GM12891 (cell line): ENCODE results near the gene SFXN5.
A peak's percentile ranks its signal among the peaks of the same experiment; 100 is the strongest.

Experiments used
- DNase-seq: peaks from one replicate; pipeline ENCODE4 v3.0.0; 2011; ENCODE audit warnings: low spot score; ENCODE audit not compliant: insufficient read length
- FAIRE-seq: peaks from 2 replicates; lab custom pipeline; 2011; peaks lifted over from hg19 to GRCh38; lab: Jason Lieb, UNC
- PAX5 ChIP-seq: IDR thresholded peaks from 2 replicates; pipeline ENCODE4 v1.6.1; 2011; ENCODE audit warnings: low read length, moderate library complexity, mild to moderate bottlenecking; ENCODE audit not compliant: insufficient read depth, severe bottlenecking
- POLR2A ChIP-seq: IDR thresholded peaks from 2 replicates; pipeline ENCODE4 v1.6.1; 2011; ENCODE audit warnings: low read depth, low read length, control low read depth
- POLR2AphosphoS5 ChIP-seq: IDR thresholded peaks from 2 replicates; pipeline ENCODE4 v1.6.1; 2011; ENCODE audit warnings: low read depth, low read length, control low read depth
- POU2F2 ChIP-seq: IDR thresholded peaks from 2 replicates; pipeline ENCODE4 v1.6.1; 2011; ENCODE audit warnings: low read depth, mild to moderate bottlenecking, control low read depth, low read length, moderate library complexity
- SPI1 ChIP-seq: IDR thresholded peaks from 2 replicates; pipeline ENCODE4 v1.6.1; 2011; ENCODE audit warnings: low read depth, low read length, control low read depth
- TAF1 ChIP-seq: IDR thresholded peaks from 2 replicates; pipeline ENCODE4 v1.6.1; 2011; ENCODE audit warnings: low read depth, low read length, control low read depth

Gene SFXN5

DNA sequence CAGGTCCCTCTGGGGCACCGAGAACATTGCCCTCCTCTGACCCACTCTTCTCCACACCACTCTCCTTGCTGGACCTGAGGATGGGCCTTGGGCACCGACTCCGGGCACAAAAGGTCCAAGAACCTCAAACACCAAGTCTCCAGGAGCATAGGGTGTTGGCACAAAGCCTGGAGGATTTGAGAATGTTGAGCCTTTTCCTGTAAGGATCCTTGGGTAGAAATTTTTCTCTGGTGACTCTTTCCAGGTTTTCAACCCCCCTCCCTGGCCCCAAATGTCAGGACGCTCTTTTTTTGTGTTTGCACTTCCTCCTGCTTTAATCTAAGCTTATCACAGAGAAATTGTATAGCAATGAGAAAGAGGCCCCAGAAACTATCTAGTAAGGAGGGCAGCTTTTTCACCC, 175.1 kb downstream of the SFXN5 start:
- no peak for TF ChIP-seq POLR2A
- no peak for DNase-seq
- FAIRE-seq: no peak

DNA sequence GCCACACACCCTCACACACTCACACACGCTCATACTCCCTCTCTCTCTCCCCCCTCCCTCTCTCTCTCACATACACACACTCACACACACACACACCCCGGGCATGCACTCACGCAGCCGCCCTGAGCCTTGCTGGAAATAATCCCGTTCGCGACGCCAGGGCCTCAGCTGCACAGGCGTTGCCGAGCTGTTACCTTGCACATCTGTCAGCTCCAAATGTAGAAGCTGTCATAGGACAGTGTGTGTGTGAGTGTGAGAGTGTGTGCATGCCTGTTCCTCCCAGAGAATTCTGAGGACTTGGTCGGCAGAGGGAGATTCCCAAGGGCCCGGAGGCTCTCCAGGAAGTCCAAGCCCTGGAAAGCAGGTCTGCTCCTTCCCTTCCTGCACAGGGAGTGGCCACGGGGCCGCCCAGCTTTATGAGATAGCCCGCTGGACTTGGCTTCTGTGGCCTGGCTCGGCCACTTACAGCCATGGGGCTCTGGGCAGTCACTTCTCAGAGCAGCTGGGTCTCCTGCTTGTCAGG, 175.7 kb downstream of the SFXN5 start:
- FAIRE-seq (no peak), DNase-seq (no peak)
- TF ChIP-seq POLR2A (no peak), PAX5 (no peak), POU2F2 (no peak), TAF1 (no peak), SPI1 (no peak), POLR2AphosphoS5 (no peak)

- DNase-seq (no peak), FAIRE-seq (no peak)
- TF ChIP-seq POLR2AphosphoS5: no peak
- TF ChIP-seq POLR2A: no peak
- no peak for TF ChIP-seq POU2F2
- TF ChIP-seq PAX5: no peak
- TF ChIP-seq SPI1: no peak
- no peak for TF ChIP-seq TAF1
Measured at GRCh38 chr2:72895154-72895553, 176.4 kb downstream of the SFXN5 start.

DNA sequence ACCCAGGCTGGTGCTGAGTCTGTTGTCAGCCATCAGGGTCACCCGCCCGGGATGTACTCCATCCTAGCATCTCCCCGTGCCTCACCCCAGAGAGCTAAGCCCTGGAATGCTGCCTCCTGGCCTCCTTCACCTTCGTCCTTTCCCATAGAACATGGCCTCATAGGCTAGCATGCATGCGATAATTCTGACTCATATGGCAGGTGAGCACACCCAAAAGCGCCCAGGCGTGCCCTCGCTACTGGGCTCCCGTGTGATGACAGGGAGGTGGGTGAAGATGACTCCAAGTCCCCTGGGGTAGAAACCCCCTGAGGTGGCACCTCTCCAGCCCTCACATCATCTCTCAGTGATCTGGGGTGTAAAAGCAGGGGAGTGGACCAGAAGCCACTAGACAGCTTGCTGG, 177.0 kb downstream of the SFXN5 start:
- TF ChIP-seq TAF1 (no peak), PAX5 (no peak), POLR2A (no peak), SPI1 (no peak), POLR2AphosphoS5 (no peak), POU2F2 (no peak)
- DNase-seq (no peak), FAIRE-seq (no peak)

DNA sequence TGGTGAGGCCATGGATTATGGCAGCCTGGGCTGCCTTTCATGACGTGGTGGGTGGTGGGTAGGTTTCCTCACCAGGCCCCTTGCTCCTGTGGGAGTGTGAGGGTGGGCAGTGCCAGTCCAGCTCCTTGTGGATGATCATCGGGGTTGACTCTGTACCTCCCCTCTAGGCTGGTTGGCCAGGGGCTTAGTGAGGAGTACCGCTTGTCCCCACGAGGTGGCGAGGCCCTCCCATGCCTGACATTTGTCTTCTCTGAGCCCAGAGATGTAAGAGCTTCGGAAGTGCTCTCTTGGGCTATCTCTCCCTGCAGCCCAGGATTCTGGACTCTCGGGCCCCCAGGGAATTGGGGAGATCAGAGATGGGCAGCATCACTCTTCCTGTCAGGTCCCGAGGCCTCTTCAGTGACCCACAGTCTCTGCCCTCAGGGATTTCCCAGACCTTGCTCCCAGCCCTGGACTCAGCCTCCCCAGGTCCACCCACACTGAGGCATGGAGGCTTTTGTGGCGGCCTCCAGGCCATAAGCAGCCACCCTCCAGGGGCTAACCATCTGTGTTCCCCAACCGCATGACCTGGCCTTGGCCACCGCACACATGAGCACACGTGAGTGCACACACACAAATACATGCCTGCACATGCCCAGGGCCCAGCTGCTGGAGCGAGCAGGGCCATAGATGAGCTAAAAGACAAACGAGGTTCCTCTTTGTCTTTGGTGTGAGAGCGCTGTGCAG, 177.8 kb downstream of the SFXN5 start:
- peak; percentile 51 for DNase-seq
- FAIRE-seq: no peak
- TF ChIP-seq PAX5 (no peak), POU2F2 (0 out of 2 replicates have a peak, but pooled peaks have one; percentile 7)

DNA sequence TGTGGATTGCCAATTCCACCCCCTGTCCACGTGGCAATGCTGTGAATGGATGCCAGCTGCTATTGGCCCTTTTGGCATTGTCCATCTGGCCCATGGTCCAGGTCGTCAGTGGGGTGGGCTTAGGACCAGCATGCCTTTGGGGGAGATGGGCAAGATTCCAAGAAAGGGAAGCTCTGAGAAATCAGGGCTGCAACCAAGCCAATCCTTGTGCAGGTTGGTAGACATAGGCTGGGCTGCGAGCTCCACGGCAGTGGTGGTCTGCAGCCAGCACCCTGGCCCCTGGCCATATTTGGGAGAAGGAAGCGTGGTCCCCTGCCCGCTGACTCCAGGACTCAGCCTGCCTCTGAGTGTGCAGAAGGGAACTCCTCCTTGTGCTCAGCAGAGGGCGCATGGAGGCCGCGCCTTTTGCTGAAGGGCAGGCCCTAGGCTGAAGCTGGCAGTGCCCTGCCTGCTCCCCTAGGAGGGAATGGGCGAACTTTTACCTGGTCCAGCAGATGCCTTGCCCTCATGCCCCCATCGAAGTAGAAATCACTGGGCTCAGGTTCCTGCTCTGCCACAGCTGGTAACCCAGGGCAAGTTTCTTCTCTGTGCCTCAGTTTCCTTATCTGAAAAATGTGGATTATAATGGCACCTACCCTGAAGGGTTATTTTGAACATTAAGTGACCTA, 178.9 kb downstream of the SFXN5 start:
- TF ChIP-seq POLR2AphosphoS5 (no peak), SPI1 (peak; percentile 23; the same call in 1 of the 2 replicates), POU2F2 (no peak)
- FAIRE-seq (peak; percentile 56), DNase-seq (peak; percentile 59)
